Measurements from ENCODE around the gene TBC1D32. TPM values are rescaled to one million over a fixed set of nuclear protein-coding genes. Genes with fewer than 3 reads are reported as not detected.

The TBC1D32 gene
- polyA plus RNA-seq, 1 of the 3 experiments (the other 2 are of a cell fraction), result 2.3 TPM

DNA sequence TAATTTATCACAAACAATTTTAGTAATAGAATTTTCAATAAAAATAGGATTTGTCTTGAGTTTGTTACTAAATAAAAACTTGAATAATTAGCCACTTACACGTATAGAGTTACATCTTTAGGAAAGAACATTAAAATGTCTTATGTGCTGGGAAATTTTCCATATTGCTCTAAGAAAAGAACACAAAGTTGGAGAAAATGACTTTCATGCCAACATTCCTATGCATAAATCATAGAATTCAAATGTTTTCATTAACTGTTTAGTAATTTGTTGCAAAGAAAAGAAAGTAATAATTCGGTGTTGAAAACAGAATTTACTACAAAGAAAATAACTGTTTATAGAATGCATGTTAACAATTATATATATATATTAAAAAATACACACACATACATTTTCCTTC is 4.7 kb upstream of the TBC1D32 start:
- Histone ChIP-seq H3K36me3 (replicated peaks in 1 of 2; ENCODE audit: control insufficient read depth in 1 of 2, insufficient read depth in 2 of 2, low read length in 1 of 2) (no peaks in the 10 kb centered on the region), H2AFZ (ENCODE audit: low read depth) (no peak overlapping the region), H3K4me1 (ENCODE audit: control insufficient read depth in 1 of 2, insufficient read depth in 2 of 2, low read depth in 1 of 2, low read length in 1 of 2) (peaks cover 0 to 5% of the 10 kb centered on the region in 2 experiments; a peak in 1 of 4 replicates), H3K4me3 (ENCODE audit: low read depth in 2 of 2, low read length in 1 of 2) (no peak overlapping the region), H3K27ac (ENCODE audit: low read depth in 2 of 2, low read length in 1 of 2) (no peak overlapping the region), H3K4me2 (no peak overlapping the region), H3F3A (replicated peaks; ENCODE audit: insufficient read depth) (no peaks in the 10 kb centered on the region), H3K9me2 (no peaks in the 10 kb centered on the region), H3K79me2 (ENCODE audit: insufficient read depth) (no peaks in the 10 kb centered on the region), H4K20me1 (ENCODE audit: insufficient read depth) (no peaks in the 10 kb centered on the region), H3K9me3 (no peaks in the 10 kb centered on the region), H3K27me3 (ENCODE audit: insufficient read depth) (no peaks in the 10 kb centered on the region), H3K9ac (no peak overlapping the region)
- 76% methylated on average over 2 of the region's 2 CpGs for WGBS (ENCODE audit: low lambda C conversion rate)
- POLR2A ChIA-PET, result no interaction called here
- TF ChIP-seq ZBTB33 (IDR thresholded peaks at IDR 0.05; ENCODE audit: borderline replicate concordance, low read depth) (no peak), GATA2 (CRISPR knock-in tag; IDR thresholded peaks at IDR 0.05) (no peak), TEAD4 (IDR thresholded peaks at IDR 0.05; ENCODE audit: borderline replicate concordance, insufficient read depth) (no peak), MEF2A (IDR thresholded peaks at IDR 0.05; ENCODE audit: borderline replicate concordance, low read depth) (no peak), FOXJ3 (CRISPR knock-in tag; IDR thresholded peaks at IDR 0.05) (no peak), USF1 (IDR thresholded peaks at IDR 0.05; ENCODE audit: borderline replicate concordance, low read depth) (no peak), TAF1 (IDR thresholded peaks at IDR 0.05; ENCODE audit: borderline replicate concordance, low read depth, low read length) (no peak), FOXM1 (IDR thresholded peaks at IDR 0.05; ENCODE audit: low read depth) (no peak), FOSL2 (IDR thresholded peaks at IDR 0.05; ENCODE audit: borderline replicate concordance, low read depth) (no peak), YY1 (IDR thresholded peaks at IDR 0.05; ENCODE audit: low read depth) (no peak), EZH2phosphoT487 (IDR thresholded peaks at IDR 0.05; ENCODE audit: borderline replicate concordance, low read depth) (no peak), POLR2AphosphoS5 (IDR thresholded peaks at IDR 0.05; ENCODE audit: low read depth, low read length) (no peak), EP300 (IDR thresholded peaks at IDR 0.05; ENCODE audit: borderline replicate concordance in 1 of 2, low read depth in 1 of 2, low read length in 1 of 2) (no peak)
- TF ChIP-seq, protein P1, sequence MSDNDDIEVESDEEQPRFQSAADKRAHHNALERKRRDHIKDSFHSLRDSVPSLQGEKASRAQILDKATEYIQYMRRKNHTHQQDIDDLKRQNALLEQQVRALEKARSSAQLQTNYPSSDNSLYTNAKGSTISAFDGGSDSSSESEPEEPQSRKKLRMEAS (IDR thresholded peaks at IDR 0.05; ENCODE audit: low read depth), result no peak
- TF ChIP-seq, protein P2, sequence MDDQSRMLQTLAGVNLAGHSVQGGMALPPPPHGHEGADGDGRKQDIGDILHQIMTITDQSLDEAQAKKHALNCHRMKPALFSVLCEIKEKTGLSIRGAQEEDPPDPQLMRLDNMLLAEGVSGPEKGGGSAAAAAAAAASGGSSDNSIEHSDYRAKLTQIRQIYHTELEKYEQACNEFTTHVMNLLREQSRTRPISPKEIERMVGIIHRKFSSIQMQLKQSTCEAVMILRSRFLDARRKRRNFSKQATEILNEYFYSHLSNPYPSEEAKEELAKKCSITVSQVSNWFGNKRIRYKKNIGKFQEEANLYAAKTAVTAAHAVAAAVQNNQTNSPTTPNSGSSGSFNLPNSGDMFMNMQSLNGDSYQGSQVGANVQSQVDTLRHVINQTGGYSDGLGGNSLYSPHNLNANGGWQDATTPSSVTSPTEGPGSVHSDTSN (IDR thresholded peaks at IDR 0.05), result no peak
- no peak for DNase-seq
- CTCF ChIA-PET, result interaction anchor here (1.3 kb wide), 1 partner anchor 18 kb away, joined by 3 read pairs; no protein-coding TSS in a partner anchor
